GM18858 (cell line): ENCODE data around the gene KLK4.
"Not testable (repeated sequence)": the region's sequence is repeated elsewhere in the genome, so short reads cannot be mapped to it uniquely, and the experiment has no call there.

Experiments used
- ATAC-seq: cut with Tn5 transposase; IDR thresholded peaks from one replicate; pipeline ENCODE4 v1.9.1; 2021; ENCODE audit not compliant: unreplicated experiment

Gene KLK4

DNA sequence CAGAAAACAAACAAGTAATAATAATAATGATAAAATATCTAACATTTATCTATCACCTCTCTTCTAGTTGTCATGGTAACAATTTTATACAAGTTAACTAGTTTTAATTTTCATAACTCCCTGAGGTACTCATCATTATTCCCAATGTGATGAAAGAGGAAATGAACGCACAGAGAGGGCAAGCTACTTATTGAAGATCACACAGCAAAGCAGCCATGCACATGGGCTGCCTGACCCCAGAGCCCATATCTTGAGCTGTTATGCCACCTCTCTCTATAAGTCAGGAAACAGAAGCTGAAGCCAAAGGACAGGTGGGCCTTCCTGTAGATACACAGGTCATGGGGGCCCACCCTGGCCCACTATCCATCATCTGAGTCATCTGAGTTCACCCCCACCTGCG is 4.9 kb upstream of the KLK4 start:
- ATAC-seq: no peak

DNA sequence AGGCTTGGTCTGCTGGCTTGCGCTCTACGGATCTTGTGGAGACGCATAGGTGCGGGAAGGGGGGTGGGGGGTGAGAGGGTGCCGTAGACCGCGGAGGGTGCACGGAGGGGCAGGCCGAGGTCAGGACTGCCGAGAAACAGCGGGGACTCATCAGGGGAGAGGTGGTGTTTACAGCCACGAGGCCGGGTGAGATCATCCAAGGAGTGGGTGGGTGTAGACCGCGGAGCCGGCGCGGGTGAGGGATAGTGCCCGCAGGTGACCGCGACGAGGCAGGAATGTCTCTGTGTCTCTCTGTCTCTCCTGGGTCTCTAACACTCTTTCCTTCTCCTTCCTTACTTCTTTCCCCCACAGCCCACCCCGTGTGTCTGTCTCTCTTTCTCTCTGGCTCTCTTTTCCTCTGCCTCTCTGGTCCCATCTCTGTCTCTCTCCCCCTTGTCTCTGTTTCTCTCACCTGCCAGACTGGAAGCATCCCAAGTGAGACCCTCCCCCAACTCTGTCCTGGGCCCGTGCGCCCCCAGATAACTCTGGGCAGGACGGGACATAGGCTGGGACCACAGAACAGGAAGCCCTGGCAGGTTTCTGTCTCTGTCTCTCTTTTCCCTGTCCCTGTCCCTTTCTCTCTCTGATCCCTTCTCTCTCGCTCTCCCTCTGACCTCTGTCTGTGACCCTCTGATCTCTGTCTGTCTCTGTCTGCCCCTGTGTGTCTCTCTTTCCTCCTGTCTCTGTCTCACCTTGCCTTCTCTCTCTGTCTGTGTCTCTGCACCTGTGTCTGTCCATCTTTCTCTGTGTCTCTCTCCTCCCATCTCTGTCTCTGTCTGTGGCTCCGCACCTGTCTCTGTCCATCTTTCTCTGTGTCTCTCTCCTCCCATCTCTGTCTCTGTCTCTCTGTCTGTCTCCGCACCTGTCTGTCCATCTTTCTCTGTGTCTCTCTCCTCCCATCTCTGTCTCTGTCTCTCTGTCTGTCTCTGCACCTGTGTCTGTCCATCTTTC is 1.8 kb upstream of the KLK4 start:
- no peak for ATAC-seq

DNA sequence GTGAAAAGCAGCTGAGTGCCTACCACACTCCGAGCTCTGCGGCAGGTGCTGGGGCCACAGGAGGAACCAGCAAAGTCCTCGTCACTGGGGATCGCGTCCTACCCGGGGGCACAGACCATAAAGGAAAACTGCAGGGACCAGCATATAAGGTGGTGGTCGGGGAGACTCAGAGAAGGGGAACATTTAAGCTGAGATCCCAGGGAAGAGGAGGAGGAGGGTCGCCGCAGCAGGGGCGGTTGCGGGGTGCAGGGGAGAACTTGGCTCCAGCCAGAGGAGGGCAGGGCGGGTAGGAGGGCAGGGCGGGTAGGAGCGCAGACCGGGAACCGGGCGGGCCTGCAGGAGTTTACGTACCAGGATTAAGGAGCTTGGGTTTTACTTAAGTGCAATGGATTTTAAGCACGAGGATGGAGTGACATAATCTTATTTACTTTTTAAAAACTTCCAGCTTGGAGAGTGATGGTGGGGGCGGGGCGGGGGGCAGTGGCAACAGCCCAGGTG is 956 bp upstream of the KLK4 start:
- no peak for ATAC-seq

DNA sequence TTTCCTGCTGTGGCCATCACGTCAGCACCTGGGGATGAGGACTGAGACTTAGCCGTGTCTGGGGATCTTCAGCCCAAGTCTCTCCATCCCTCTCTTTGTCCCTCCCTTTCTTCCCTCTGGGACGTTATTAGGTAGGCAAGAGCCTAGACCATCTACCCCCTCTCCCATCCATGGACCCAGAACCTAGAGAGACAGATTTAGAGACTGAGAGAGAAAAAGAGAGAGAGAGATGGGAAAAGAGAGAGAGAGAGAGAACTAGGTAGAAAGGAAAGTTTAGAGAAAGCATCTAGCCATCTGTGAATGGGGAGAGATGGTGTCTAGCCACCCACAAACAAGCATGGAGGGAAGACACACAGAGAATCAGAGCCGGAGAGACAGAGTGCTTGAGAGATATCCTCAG is 473 bp downstream of the KLK4 start:
- ATAC-seq: no peak

DNA sequence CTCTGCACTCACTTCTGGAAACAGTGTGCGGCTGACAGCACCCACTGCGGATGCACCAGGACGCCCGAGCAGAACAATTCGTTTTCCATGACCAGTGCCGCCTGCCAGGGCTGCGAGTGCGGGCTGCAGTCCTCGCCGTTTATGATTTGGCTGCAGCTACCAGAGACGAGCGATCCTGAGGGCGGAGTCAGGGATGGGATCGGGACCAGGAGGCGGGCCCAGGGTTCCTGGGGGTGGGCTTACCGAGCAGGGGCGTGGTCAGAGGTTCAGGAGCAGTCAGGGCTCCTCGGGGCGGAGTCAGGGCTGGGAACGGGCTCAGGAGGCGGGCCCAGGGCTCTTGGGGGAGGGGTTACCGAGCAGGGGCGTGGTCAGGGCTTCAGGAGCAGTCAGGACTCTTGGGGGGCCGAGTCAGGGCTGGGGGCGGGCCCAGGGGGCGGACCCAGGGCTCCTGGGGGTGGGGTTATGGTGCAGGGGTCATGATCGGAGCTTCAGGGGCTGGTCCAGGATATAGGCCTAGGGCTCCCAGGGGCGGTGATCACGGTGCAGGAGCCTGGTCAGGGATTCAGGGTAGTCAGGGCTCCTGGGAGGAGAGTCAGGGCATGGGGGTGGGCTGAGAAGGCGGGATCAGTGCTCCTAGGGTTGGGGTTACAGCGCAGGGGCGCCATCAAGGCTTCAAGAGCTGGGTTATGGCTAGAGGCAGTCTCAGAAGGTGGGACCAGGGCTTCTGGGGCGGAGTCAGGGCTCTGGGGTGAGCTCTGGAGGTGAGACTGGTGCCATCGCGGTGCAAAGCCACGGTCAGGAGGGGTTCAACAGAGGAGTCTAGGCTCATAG is 1.7 kb downstream of the KLK4 start:
- ATAC-seq: no peak

DNA sequence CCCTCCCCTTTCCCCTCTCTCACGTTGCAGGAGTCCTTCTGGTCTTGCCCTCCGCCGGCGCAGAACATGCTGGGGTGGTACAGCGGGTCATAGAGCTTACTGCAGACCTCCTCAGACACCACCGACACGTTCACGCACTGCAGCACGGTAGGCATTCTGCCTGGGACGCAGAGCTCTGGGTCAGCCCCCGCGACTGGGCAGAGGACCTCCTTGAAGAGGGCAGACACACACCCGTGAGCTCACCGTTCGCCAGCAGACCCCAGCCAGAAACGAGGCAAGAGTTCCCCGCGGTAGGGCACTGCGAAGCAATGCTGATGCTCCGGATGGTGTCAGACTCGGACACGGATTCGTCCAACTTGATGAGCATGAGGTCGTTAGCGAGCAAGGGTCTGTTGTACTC is 2.9 kb downstream of the KLK4 start:
- no peak for ATAC-seq

DNA sequence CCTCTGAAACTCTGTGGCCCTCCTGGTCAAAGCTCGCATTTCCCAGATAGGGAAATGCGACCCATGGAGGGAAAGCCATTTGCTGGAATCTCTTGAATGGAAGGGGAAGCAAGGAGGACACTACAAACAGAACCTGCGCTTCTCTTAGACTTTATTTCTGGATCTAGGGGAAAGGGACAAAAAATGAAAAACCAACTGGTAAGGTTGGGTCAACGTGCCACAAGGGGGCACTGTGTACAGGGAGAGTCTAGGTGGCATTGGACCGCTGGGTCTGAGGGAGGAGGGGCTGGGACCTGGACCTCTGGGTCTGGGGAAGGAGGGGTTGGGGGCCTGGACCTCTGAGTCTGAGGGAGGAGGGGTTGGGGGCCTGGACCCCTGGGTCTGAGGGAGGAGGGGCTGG is 5.0 kb downstream of the KLK4 start:
- ATAC-seq: no peak

DNA sequence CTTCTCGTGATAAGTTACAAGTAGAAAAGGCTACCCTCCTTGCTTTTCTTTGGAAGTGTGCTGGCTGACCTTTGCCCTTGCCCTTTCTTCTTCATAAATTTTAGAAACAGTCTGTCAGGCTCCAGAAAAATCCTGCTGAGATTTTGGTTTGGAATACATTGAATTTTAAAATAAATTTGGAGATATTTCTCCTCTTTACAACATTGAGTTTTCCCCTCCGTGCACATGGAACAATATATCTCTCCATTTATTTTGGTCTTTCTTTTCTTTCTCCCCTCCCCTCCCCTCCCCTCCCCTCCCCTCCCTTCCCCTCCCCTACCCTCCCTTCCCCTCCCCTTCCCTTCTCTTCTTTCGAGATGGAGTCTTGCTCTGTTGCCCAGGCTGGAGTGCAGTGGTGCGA is 8.6 kb downstream of the KLK4 start:
- ATAC-seq: no peak

DNA sequence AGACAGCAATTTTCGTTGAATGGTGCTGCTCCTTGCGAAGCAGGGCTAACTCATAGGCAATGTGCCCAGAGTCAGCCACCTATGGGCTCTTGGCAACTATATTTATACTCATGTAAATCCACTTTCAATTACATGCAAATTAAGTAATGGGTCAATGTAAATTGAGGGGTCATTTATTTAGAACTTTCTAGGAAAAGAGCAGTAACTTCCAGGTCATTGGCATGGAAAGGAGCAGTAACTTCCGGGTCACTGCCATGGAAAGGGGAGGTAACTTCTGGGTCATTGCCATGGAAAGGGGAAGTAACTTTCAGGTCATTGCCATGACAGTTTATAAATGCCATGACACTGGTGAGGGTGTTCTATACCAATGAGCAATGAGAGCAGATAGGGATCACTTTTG is 11.6 kb downstream of the KLK4 start:
- no peak for ATAC-seq

DNA sequence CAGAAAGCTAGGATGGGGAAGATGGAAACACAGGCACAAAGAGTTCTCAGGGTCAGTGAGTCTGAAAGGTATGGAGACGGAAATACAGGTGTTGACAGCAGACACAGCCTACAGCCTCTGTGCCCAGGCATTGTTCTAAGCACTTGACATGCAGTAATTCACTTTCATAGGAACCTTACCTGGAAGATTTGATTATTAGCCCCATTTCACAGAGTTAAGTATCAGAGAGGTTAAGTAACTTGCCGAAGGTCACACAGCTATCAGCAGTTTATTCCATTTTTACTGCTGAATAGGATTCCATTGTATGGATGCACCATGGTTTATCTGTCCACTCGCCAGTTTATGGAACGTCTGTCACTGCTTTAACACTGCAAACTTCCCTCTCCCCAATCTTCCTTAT is 13.2 kb downstream of the KLK4 start:
- ATAC-seq: no peak

DNA sequence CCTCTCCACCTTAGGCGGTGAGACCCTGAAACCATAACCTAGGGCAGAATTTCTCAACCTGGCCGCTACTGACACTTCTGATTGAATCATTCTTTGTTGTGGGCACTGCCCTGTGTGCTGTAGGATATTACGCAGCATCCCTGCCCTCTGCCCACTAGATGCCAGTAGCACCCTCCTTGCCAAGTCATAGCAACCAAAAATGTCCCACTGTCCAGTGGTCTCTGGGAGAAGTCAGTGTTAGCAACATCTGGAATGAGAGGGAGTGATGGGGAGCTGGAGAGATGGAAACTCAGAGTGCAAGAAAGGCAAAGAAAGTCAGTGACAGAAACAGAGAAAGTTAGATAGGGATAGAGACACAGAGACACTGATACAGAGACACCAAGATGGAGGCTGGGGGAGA is 13.6 kb downstream of the KLK4 start:
- no peak for ATAC-seq

DNA sequence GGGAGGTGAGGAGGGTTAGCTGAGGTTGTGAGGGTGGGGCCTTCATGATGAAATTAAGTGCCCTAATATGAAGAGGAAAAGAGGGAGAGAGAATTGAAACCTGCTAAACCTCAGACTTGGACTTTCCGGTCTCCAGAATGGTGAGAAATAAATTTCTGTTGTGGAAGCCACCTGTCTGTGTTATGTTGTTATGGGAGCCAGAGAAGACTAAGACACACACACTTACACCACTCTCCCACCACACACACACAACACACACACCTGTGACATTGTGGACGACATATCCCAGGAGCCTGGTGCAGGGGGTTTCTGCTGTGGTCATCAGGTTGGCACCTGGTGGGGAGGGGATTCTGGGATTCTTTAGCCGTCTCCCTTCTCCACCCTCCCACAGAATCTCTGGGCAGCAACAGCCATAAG is 14.0 kb downstream of the KLK4 start:
- ATAC-seq: peak; percentile 17

DNA sequence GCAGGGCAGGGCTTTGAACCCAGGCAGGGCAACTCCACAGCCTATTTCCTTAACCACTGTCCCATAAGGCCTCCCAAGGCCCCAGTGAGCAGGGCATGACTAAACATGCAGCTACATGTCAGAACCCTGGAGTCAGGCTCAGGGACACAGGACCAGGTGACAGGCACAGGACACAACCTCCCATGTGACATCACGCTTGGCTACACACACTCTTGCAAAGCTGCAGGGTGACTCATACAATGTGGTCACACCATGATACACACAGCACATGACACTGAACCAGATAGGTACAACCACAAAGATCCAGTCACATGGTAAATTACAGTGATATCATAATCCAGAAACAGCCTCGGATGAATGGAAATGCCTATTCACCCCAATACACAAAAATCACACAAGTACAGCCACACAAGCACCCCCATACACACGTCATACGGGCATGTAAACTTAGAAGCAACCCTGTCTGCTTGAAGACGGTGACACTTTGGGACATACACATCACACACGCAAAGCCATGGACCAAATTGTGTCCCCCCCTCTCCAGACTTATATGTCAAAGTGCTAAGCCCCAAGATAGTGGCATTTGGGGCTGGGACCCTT is 14.5 kb downstream of the KLK4 start:
- peak; percentile 81 for ATAC-seq

DNA sequence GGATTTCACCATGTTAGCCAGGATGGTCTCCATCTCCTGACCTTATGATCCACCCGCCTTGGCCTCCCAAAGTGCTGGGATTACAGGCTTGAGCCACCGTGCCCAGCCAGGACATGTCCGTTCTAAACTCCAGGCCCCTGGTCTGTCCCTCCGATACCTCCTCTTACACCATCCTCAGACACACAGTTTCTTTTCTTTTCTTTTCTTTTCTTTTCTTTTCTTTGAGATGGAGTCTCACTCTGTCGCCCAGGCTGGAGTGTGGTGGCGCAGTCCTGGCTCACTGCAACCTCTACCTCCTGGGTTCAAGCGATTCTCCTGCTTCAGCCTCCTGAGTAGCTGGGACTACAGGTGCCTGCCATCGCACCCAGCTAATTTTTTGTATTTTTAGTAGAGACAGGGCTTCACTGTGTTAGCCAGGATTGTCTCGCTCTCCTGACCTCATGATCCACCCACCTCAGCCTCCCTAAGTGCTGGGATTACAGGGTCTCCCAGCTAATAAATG is 15.1 kb downstream of the KLK4 start:
- ATAC-seq: not testable (repeated sequence)

DNA sequence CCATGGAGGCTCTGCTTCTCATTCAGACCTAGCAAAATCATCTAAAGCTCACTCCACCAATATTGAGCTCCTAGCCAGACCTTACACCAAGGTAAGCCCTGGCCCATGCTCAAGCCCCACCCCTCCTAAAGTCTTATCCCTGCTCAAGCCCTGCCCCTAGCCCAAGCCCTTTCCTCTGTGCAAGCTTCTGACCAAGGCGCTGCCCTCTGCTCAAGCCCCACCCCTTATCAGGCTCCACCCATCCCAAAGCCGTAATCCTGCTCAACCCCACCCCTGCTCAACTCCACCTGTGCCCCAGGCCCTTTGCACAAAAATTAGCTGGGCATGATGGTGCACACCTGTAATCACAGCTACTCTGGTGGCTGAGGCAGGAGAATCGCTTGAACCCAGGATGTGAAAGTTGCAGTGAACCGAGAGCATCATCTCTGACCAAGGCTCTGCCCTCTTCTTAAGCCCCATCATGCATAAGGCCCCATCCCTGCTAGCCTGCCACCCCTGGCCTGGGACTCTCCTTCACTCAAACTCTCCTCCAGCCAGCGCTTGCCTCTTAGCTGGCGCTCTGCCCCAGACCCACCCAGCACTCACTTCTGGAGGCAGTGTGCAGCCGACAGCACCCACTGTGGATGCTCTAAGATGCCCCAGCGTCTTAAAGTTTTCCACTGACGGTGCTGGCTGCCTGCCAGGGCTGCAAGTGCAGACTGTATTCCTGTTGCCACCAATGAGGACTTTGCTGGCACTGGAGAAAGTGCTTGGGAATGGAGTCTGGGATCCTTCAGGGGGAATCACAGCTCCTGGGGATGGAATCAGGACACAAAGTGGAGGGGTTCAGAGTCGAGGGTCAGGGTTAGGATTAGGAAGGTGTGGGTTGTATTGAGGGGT is 16.5 kb downstream of the KLK4 start:
- ATAC-seq: no peak

DNA sequence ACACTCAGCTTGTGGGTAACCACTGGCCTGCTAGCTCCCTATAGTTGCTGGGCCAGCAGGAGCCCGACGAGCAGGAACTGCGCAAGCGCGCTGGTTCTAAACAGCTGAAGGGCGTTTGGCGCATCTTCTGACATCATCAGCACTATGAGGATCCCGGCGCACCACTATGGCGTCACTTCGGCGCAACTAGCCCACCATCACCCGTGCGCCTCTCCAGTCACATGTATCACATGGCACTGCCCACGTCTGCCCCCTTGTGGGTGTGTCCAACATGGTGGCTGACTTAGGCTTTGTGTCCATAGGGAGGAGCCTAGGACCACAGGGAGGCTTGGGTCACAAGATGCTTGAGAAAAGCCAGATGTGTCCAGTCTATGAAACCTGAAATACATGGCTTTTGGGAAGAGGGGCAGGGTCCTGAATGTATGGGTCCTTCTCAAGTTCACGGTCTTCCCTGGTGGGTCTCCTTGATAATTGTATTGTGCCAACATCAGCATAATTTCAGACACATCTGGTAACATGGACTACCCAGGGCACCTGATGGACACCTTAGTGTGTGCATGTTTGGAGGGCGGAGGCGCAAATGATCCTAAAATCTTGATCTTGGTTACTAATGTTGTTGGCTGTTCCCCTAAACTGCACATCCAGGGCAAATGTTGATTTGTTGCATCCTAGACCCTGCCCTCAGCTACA is 18.0 kb downstream of the KLK4 start:
- ATAC-seq: no peak

DNA sequence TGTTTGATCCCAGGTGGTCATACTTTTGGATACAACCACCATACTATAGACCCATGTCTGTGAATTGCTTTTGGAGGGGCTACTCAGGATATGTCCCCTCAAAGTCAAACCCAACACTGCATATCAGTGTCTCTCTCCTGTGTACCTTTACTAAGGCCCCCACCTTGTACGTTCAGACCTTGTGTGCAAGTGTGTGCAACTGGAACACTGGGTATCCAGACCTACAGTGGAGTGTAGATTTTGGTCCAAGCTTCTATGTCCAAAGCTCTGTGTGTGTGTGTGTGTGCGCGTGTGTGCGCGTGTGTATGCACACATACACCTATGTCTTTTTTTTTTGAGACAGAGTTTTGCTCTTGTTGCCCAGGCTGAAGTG is 20.0 kb downstream of the KLK4 start:
- ATAC-seq: no peak

DNA sequence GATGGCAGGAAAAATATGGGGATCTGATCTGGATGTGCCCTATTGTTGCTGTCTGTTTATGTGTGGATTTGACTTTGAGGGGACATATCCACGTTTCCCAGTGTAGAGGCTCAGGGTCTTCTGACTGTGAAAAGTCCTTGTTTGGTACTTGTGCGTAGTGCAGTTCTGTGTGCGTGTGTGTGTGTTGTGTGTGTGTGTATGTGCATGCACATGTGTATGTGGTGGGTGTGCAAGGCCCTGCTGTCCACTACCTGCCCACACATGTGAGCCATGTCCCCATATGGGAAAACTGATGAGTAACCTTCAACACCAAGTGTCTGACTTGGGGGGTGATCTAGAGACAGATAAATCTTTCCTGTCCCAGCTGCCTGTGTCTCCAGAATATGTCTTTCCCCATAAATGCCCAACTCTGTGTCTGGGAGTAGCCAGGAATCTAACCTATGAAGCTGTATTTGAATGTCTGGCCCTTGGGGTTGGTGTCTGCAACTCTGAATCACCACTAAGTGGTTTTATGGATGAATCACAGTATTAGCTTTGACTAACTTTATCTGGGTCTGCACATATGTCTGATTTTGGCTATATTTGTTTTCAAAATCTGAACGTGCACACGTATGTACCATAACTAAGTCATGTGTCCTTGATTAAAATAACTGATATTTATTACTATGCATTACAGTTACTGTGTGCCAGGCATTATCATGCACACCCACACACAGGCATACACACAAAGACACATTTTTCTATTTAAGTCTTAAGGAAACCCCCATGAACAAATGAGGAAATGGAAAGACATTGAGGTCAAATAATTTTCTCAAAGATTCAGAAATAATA is 20.6 kb downstream of the KLK4 start:
- ATAC-seq: no peak

DNA sequence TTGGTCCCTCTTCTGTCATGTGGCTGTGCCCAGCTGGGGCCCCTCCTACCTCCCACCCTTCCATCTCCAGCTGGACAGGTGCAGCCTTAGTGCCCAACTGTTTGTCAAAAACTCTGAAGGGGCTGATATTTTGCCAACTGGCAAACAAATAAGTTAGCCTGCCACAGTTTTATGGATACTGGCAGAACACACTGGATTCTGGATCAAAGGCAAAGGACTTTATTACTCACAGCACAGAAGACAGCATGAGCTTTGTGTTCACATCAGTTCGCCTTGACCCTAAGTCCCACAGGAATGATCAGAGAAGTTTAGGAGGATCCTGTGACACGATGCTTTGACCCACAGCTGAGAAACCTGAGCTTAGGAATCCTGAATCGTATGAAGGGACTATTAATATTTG is 21.6 kb downstream of the KLK4 start:
- ATAC-seq: no peak
